ENCODE data around the gene VNN1.

Gene VNN1

DNA sequence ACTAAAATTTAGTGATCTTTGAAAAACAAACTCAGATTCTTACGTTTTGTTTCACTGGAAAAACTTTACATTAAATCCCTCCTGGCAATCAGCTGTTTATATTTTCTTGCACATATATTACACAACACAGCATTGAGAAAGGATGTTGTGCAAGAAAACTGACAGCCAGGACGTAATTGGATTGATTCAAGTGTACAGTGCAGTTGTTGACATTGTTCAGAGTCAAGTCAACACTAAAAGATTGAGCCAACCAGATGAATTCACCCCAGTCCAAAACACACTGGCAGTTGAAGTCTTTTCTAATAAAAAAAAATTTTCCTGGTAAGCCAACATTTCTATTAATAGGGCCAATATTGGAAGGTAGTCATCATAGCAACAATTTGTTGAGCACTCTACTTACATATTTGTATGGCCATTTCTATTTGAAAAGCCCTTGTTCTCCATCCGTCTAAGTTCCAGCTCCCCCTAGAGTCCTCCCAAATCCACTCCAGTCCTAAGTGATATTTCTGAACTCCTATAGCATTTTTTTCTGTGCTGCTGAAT, 20.9 kb upstream of the VNN1 start:
- no peak overlapping the region for H3K27ac Mint-ChIP-seq
- no peaks in the 10 kb centered on the region for H3K27me3 Mint-ChIP-seq
- H3K4me3 Mint-ChIP-seq, result no peak overlapping the region
- no peak for ATAC-seq (ENCODE audit: low read depth)
- no peak for DNase-seq (ENCODE audit: low spot score in 2 of 2)
- peaks cover 7% of the 10 kb centered on the region for H3K36me3 Mint-ChIP-seq
- H3K9me3 Mint-ChIP-seq, result peaks cover 10% of the 10 kb centered on the region
- H3K4me1 Mint-ChIP-seq, result peaks cover 7% of the 10 kb centered on the region

DNA sequence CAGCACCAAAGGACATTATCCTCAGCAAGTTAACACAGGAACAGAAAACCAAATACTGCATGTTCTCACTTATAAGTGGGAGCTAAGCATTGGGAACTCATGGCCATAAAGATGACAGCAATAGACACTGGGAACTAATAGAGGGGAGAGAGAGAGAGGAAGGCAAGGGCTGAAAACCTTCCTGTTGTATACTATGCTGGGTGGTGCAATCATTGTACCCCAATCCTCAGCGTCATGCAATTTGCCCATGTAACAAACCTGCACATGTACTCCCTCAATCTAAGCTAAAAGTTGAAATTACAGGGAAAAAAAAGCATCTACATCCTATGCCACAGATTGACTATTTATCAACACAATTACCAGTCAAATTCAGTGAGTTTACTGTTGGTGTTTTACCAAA, 20.0 kb upstream of the VNN1 start:
- ATAC-seq (ENCODE audit: low read depth), result no peak
- no peak for DNase-seq (ENCODE audit: low spot score in 2 of 2)
- H3K27ac Mint-ChIP-seq, result no peak overlapping the region
- H3K4me3 Mint-ChIP-seq, result no peak overlapping the region
- peaks cover 4% of the 10 kb centered on the region for H3K4me1 Mint-ChIP-seq
- H3K36me3 Mint-ChIP-seq, result peaks cover 4% of the 10 kb centered on the region
- H3K27me3 Mint-ChIP-seq, result no peaks in the 10 kb centered on the region
- H3K9me3 Mint-ChIP-seq, result peaks cover 5% of the 10 kb centered on the region

DNA sequence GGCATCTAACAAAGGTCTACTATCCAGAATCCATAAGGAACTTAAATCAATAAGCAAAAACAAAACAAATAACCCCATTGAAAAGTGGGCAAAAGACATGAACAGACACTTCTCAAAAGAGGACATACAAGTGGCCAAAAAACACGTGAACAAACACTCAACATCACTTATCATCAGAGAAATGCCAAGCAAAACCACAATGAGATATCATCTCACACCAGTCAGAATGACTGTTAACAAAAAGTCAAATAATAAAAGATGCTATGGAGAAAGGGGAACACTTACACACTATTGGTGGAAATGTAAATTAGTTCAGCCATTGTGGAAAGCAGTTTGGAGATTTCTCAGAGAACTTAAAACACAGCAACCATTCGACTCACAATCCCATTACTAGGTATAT, 19.4 kb upstream of the VNN1 start:
- Mint-ChIP-seq H3K27ac (no peak overlapping the region), H3K4me3 (no peak overlapping the region)

GRCh38 chr6:132731086-132731485, 17.2 kb upstream of the VNN1 start:
- no peak for ATAC-seq (ENCODE audit: low read depth)
- DNase-seq (ENCODE audit: low spot score in 2 of 2), result no peak
- Mint-ChIP-seq H3K27ac (no peak overlapping the region), H3K4me3 (no peak overlapping the region), H3K9me3 (no peaks in the 10 kb centered on the region), H3K4me1 (peaks cover under 1% of the 10 kb centered on the region), H3K27me3 (no peaks in the 10 kb centered on the region), H3K36me3 (no peaks in the 10 kb centered on the region)

More for the DNA sequence above, 19.4 kb upstream of the VNN1 start:
- DNase-seq (ENCODE audit: low spot score in 2 of 2) (no peak), ATAC-seq (ENCODE audit: low read depth) (no peak)
- H3K4me1 Mint-ChIP-seq, result peaks cover 4% of the 10 kb centered on the region
- H3K36me3 Mint-ChIP-seq, result peaks cover 2% of the 10 kb centered on the region
- no peaks in the 10 kb centered on the region for H3K27me3 Mint-ChIP-seq
- peaks cover 3% of the 10 kb centered on the region for H3K9me3 Mint-ChIP-seq

DNA sequence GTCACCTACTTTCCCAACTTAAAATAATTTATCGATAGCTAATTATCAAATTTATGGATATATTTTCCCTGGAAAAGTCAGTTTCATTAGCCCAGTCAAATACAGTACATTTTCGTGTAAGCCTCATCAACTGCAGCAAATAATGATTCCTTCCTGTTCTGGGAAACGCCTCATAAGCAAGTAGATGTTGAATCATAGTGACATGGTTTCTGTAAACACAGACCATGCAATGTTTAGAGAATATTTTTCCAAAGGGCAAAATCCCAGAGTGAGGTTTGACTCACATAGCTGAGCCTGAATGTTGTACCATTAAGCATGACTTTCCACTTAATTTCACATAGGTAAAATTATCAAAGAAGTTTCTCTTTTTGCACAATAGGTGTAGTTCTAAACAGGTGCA, 16.7 kb upstream of the VNN1 start:
- no peak overlapping the region for H3K4me3 Mint-ChIP-seq
- DNase-seq (ENCODE audit: low spot score in 2 of 2) (no peak), ATAC-seq (ENCODE audit: low read depth) (no peak)
- no peak overlapping the region for H3K27ac Mint-ChIP-seq
- no peaks in the 10 kb centered on the region for H3K9me3 Mint-ChIP-seq
- H3K27me3 Mint-ChIP-seq, result no peaks in the 10 kb centered on the region
- peaks cover 6% of the 10 kb centered on the region for H3K4me1 Mint-ChIP-seq
- H3K36me3 Mint-ChIP-seq, result no peaks in the 10 kb centered on the region

- Mint-ChIP-seq H3K36me3 (no peaks in the 10 kb centered on the region), H3K27ac (no peak overlapping the region), H3K4me1 (peaks cover 8% of the 10 kb centered on the region), H3K27me3 (no peaks in the 10 kb centered on the region), H3K9me3 (no peaks in the 10 kb centered on the region), H3K4me3 (no peak overlapping the region)
- no peak for DNase-seq (ENCODE audit: low spot score in 2 of 2)
- no peak for ATAC-seq (ENCODE audit: low read depth)
Measured at GRCh38 chr6:132728616-132729015, 14.8 kb upstream of the VNN1 start.

GRCh38 chr6:132726608-132726975, 12.7 kb upstream of the VNN1 start:
- no peaks in the 10 kb centered on the region for H3K36me3 Mint-ChIP-seq
- no peak overlapping the region for H3K4me3 Mint-ChIP-seq
- H3K27ac Mint-ChIP-seq, result no peak overlapping the region
- DNase-seq (ENCODE audit: low spot score in 2 of 2), result no peak
- peaks cover 8% of the 10 kb centered on the region for H3K4me1 Mint-ChIP-seq
- H3K27me3 Mint-ChIP-seq, result no peaks in the 10 kb centered on the region
- ATAC-seq (ENCODE audit: low read depth), result no peak
- H3K9me3 Mint-ChIP-seq, result no peaks in the 10 kb centered on the region

DNA sequence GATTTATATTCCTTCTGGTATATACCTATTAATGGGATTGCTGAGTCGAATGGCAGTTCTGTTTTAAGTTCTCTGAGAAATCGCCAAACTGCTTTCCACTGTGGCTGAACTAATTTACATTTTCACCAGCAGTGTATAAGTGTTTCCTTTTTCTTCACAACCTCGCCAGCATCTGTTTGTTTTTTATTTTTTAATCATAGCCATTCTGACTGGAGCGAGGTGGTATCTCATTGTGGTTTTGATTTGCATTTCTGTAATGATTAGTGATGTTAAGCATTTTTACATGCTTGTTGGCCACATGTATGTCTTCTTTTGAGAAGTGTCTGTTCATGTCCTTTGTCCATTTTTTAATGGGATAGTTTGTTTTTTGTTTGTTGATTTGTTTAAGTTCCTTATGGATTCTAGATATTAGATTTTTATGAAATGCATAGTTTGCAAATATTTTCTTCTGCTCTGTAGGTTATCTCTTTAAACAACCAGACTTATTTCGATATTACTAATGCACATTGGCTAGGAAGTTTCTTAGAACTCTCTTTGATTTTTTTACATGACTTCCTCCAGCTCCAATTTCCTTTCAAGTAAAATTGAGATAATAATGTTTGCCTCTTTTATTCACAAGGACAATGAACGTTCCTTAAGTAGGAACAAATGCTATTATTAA, 12.2 kb upstream of the VNN1 start:
- H3K9me3 Mint-ChIP-seq, result no peaks in the 10 kb centered on the region
- no peak for DNase-seq (ENCODE audit: low spot score in 2 of 2)
- ATAC-seq (ENCODE audit: low read depth), result peak; percentile 31
- H3K4me1 Mint-ChIP-seq, result peaks cover 8% of the 10 kb centered on the region
- H3K27ac Mint-ChIP-seq, result no peak overlapping the region
- H3K4me3 Mint-ChIP-seq, result no peak overlapping the region
- no peaks in the 10 kb centered on the region for H3K27me3 Mint-ChIP-seq
- H3K36me3 Mint-ChIP-seq, result no peaks in the 10 kb centered on the region

- H3K4me3 Mint-ChIP-seq, result no peak overlapping the region
- H3K4me1 Mint-ChIP-seq, result peaks cover 8% of the 10 kb centered on the region
- H3K27me3 Mint-ChIP-seq, result no peaks in the 10 kb centered on the region
- no peak overlapping the region for H3K27ac Mint-ChIP-seq
- ATAC-seq (ENCODE audit: low read depth), result no peak
- no peaks in the 10 kb centered on the region for H3K9me3 Mint-ChIP-seq
- DNase-seq (ENCODE audit: low spot score in 2 of 2), result no peak
- no peaks in the 10 kb centered on the region for H3K36me3 Mint-ChIP-seq
Measured at GRCh38 chr6:132725471-132725870, 11.6 kb upstream of the VNN1 start.

GRCh38 chr6:132719736-132720448, 6.0 kb upstream of the VNN1 start:
- peaks cover 3% of the 10 kb centered on the region for H3K27me3 Mint-ChIP-seq
- no peaks in the 10 kb centered on the region for H3K4me1 Mint-ChIP-seq
- H3K36me3 Mint-ChIP-seq, result no peaks in the 10 kb centered on the region
- no peak overlapping the region for H3K27ac Mint-ChIP-seq
- ATAC-seq (ENCODE audit: low read depth) (no peak), DNase-seq (ENCODE audit: low spot score in 2 of 2) (no peak)
- H3K9me3 Mint-ChIP-seq, result no peaks in the 10 kb centered on the region
- no peak overlapping the region for H3K4me3 Mint-ChIP-seq

- ATAC-seq (ENCODE audit: low read depth), result no peak
- Mint-ChIP-seq H3K4me1 (peaks cover 5% of the 10 kb centered on the region), H3K27me3 (peaks cover 3% of the 10 kb centered on the region), H3K4me3 (no peak overlapping the region), H3K9me3 (no peaks in the 10 kb centered on the region), H3K27ac (no peak overlapping the region), H3K36me3 (no peaks in the 10 kb centered on the region)
- no peak for DNase-seq (ENCODE audit: low spot score in 2 of 2)
Measured at GRCh38 chr6:132715881-132716637, 2.2 kb upstream of the VNN1 start.

DNA sequence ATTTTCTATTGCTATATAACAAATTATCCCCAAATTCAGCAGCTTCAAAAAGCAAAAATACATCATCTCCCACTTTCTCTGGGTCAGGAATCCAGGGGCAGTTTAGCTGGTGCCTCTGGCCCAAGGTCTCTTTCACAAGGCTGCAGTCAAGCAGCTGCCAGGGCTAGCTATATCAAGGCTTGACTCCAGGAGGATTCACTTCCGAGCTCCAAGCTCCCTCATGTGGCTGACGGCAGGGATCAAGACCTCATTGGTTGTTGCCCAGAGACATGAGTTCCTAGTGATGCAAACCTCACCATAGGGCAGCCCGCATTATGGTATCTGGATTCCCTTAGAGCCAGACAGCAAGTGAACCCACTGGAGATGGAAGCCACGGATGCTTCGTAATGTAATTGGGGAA, 1.3 kb upstream of the VNN1 start:
- Mint-ChIP-seq H3K27me3 (peaks cover 3% of the 10 kb centered on the region), H3K36me3 (no peaks in the 10 kb centered on the region), H3K4me1 (peaks cover 5% of the 10 kb centered on the region), H3K9me3 (no peaks in the 10 kb centered on the region), H3K4me3 (no peak overlapping the region), H3K27ac (no peak overlapping the region)
- DNase-seq (ENCODE audit: low spot score in 2 of 2) (no peak), ATAC-seq (ENCODE audit: low read depth) (no peak)

DNA sequence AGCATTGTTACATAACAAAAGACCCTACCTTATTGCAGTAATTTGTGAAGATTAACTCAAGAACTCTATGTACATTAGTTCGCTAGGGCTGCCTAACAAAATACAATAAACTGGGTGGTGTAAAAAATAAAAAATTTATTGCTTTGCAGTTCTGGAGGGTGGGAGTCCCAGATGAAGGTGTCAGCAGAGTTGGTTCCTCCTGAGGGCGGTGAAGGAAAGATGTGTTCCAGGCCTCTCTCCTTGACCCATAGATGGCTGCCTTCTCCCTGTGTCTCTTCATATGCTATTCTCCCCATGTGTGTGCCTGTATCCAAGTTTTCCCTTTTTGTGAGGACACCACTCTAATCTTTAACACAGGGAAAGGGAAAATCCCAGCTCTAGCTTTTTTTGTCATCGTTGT, 305 bp upstream of the VNN1 start:
- DNase-seq (ENCODE audit: low spot score in 2 of 2) (no peak), ATAC-seq (ENCODE audit: low read depth) (no peak)
- Mint-ChIP-seq H3K9me3 (no peaks in the 10 kb centered on the region), H3K4me1 (peaks cover 5% of the 10 kb centered on the region), H3K27me3 (peaks cover 2% of the 10 kb centered on the region), H3K36me3 (no peaks in the 10 kb centered on the region), H3K27ac (no peak overlapping the region), H3K4me3 (no peak overlapping the region)

DNA sequence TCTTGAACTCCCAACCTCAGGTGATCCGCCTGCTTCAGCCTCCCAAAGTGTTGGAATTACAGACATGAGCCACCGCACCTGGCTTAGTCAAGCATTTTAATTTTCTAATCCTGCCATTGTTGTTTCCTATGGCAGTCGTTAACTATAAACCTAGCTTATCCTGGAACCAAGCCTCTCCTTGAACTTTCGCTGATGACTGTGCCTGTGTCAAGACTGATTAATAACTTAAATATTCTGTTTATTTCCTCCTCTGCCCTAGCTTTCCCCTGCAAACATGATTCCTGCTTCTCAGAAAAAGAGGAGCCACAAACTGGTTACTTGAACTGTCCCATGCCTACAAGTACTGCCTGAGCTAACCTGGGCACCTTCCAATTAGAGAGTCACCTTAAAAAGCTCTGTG, 1.5 kb downstream of the VNN1 start:
- H3K9me3 Mint-ChIP-seq, result no peaks in the 10 kb centered on the region
- no peak overlapping the region for H3K27ac Mint-ChIP-seq
- no peak for DNase-seq (ENCODE audit: low spot score in 2 of 2)
- peaks cover 8% of the 10 kb centered on the region for H3K4me1 Mint-ChIP-seq
- no peak overlapping the region for H3K4me3 Mint-ChIP-seq
- peaks cover 1% of the 10 kb centered on the region for H3K27me3 Mint-ChIP-seq
- no peaks in the 10 kb centered on the region for H3K36me3 Mint-ChIP-seq
- ATAC-seq (ENCODE audit: low read depth), result no peak
